ENCODE measurements around the gene TRPV4. TPM values are rescaled to one million over a fixed set of nuclear protein-coding genes. Genes with fewer than 3 reads are reported as not detected.

Gene TRPV4
- total RNA-seq, 1 donor from 2014 or later, result 4.2 TPM

DNA sequence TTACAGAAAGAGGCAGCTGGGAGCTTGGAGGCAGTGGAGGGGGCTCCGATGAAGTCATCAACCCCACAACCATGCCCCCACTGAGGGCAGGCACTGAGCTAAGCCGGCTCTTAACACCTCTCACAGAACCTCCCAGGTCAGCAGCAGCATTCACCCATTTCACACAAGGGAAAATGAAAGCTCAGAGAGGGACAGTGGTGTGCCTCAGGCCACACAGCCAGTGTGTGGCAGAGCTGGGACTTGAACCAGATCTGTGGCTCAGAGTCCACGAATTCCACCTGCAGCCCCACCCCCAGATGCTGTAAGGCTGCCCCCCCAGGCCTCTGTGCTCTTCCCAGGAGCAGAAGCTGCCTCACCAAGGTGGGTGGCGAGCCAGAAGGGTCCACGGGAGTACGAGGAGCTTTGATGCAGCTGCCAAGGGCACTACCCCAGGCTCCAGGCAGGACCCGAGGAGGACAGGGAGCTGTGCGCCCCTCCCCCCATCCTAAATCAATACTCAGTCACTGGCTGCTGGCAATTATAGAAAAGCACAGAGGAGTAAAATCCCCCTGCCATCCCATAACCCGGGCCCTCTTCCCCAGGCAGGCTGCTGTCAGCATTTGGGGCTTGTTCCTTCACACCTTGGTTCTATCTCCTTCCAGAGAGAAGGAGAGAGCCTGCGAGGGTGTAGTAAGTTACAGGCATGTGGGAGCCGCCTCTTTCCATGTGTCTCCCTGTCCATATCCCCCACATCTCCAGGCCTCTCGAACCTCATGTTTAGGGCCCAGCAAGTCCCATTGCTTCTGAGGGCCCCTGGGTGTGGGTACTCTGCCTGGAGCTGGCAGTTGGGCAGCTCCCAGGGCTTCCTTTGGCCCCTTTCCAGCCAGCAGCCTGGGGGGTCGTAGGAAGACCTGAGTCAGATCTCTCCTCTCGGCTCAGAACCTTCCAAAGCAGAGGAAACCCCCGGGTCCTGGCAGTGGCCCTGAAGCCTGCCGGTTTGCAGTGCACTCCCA, 72.0 kb downstream of the TRPV4 start:
- DNase-seq, result no peak

DNA sequence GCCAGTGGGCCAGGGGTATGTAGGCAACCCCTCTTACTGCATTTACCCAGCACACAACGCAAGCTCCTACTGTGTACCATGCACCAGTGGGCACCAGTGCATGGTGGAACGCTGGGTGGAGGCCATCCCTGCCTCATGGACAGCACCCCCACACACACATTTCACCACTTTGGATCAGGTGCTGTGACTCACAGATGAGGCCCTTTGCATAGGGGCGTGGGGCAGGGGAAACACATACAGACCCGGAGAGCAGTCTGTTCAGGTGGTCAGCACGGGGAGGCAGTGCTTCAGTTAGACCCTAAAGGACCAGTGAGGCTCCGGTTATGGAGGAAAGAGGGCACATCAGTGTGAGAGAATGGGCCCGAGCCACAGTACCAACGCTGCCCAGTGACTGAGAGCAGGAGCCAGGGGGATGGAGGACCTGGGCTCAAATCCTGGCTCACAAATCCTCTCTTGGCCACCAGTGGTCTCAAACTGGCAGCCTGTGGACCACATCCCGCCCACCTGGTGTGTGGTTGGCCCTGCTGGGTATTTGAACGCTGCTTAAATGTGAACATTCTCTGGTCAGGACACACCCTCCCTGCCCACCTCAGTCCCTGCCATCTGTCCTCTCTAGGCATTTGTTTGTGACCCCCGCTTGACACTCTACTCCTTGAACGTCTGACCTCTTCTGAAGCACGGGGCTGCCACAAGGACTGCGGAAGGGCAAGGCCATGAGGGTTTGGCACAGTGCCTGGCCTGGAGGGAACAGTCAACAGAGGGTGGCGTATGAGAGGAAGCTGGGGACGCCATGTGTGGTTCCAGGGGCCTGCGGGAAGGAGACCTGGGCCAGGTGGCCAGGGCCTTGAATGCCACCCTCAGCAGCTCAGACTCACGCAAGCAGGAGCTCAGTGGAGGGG, 72.9 kb downstream of the TRPV4 start:
- DNase-seq, result no peak

DNA sequence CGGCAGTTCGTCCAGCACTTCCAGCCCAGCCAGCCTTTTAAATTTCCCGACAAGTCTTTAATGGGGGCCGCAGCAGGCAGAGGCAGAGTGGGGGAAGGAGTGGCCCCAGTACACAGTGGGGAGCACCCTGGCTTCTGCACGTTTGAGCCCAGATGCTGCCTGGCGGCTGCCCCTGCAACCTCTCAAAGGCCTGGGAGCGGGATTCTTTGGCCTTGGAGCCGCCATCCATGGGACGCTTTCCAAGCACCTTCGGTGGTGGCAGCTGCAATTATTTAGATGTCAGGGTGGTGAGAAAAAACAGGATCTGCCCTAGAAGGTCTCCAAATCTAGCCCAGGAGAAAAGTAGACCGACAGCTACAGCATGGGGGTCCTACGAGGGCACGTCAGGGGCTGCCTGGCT, 73.6 kb downstream of the TRPV4 start:
- DNase-seq, result no peak

DNA sequence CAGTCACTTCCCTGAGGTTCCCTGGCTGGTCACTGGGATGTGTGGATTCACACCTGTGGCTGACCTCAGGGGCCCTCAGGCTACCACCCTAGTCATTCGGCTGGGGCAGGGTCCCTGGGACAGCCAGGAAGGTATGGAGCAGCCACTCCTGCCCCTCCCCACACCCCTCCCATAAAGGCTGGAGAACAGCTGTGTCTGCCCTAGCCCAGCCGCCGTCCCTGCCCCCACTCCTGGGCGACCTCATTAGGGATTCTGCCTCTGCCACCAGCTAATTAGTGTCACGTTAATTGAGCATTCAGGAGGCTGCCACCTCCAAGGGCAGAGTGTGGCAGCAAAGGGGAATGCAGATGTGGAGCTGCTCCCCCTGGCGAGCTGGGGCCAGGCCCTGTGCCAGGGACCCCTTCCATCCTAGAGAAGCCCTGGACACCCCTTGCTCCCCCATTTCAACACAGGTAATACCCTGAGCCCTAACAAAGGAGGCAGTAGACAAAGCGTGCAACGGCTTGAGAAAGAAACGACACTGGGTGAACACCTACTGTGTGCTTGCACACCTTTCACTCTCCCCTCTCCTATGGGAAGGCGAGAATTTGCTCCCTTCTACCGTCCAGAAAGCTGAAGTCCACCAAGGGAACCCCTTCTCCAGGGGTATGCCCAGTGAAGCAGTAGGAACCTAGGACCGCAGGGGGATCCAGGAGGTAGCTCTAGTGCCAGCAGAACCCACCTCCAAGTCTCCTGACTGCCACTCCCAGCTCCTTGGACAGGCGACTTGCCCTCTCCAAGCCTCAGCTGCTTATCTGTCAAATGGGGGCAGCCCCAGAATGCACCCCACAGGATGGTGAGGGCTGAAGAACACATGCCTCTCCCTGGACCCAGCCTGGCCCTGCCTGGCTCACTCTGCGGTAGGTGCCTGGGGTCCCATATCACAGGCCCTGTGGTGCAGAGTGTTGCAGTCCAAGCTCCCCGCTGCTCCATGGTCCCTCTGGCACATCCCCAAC, 74.5 kb downstream of the TRPV4 start:
- no peak for DNase-seq

DNA sequence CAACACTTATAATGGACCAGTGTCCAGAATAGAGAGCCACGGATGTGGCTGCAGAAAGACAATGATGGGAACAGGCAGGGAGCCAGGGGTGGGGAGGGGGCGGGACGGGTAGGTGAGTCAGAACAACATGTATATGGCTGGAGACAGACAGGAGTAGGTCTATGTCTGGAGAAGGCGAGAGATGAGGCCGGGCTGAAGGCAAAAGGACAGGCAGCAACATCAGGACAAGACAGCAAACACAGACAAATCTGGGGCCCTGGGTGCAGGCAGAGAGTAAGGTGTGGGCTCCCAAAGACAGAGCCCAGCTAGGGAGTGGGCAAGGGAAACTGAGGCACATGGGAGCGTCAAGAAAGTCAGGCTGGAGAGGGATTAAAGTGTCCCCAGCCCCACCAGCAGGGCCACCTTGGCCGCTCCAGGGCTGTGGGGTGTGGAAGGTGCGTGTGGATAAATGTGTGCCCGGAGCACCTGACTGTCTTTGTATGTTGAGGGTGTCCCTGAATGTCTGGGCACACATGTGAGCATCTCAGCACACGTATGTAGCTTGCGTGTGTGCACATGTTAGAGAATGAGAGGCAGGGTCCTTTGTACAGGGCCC, 75.4 kb downstream of the TRPV4 start:
- no peak for DNase-seq

DNA sequence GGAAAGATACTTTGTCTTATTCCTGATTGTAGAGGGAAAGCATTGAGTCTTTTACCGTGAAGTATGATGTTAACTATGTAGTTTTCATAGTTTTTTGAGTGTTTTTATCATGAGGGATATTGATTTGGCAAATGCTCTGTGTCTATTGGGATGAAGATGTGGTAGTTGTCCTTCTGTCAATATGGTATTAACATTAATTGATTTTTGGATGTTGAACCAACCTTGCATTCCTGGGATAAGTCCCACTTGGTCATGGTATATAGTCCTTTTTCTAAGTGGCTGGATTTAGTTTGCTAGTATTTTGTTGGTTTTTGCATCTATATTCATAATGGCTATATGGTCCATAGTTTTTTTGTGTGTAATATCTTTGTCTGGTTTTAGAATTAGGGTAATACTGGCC, 76.7 kb downstream of the TRPV4 start:
- DNase-seq, result no peak

DNA sequence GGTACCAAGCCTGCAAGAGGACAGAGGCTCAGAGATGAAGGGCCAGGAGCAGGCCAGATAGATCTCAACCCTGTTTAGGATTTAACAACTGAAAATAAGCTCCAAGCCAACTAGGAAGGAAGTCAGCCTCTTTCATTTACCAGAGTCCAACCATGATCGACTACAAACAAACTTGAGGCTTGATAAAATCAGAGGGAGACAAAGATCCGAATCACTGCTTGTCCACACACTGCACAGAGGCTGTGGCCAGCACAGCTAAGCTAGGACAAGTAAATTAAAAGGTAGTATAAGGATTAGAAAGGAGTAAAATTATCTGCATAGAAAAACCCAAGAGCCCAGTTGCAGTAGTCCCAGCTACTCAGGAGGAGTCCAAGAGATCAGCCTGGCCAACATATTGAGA, 79.2 kb downstream of the TRPV4 start:
- DNase-seq, result no peak

DNA sequence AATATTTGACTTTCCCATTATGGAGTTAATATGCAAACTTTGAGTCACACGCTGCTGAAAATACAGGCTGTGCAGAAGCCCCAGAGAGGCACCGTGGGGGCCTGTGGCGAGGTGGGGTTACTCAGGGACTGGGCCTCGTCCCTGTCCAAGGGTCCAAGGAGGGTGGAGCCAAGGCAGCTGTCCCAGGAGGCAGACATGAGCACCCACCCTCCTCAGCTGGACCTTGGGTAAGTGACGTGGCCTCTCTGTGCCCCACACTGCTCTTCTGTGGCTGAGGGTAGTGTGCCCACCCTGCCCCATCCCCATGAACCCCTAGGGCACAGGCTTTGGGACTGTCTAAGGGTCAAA, 80.2 kb downstream of the TRPV4 start:
- DNase-seq, result no peak

DNA sequence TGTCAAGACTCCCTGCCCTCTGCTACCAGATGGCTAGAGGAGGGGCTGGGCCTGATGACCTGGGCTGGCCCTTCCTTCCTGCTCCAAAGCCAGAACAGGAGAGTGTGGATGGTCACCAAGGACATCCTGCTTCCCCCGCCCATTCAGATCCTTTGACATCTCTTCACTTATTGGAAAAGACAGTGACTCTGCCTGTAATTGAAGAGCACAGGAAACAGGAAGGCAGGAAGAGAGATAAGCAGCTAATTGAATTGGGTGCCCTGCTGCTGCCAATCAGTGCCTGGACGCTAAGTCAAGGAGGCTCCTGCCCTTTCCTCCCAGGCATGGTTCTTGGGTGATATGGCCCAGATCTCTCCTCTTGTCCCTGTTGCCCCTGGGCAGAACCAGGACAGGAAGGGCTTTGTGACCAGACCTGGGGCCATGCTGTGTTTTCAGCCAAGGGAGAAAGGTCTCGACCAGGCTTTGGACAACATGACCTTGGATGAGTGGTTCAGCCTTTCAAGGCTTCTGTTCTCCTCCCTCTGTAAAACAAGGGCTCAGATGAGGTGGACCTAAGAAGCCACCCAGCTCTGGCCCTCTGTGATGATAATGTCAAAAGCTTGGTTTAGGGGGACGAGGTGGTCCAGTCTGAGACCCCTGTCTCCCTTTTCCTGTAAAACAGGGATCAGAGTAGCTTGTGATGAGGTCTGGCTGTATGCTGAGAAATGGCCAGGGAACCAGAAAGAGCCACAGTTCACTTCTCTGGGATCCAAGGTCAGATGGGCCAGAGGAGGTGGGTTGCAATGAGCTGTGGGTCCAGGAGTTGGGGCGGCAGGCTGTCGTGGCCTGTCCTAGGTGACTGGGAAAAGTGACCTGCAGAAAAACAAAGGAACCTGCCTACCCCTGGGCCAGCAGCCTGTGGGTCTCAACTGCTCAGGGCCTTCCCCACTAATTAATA, 80.8 kb downstream of the TRPV4 start:
- DNase-seq, result no peak

DNA sequence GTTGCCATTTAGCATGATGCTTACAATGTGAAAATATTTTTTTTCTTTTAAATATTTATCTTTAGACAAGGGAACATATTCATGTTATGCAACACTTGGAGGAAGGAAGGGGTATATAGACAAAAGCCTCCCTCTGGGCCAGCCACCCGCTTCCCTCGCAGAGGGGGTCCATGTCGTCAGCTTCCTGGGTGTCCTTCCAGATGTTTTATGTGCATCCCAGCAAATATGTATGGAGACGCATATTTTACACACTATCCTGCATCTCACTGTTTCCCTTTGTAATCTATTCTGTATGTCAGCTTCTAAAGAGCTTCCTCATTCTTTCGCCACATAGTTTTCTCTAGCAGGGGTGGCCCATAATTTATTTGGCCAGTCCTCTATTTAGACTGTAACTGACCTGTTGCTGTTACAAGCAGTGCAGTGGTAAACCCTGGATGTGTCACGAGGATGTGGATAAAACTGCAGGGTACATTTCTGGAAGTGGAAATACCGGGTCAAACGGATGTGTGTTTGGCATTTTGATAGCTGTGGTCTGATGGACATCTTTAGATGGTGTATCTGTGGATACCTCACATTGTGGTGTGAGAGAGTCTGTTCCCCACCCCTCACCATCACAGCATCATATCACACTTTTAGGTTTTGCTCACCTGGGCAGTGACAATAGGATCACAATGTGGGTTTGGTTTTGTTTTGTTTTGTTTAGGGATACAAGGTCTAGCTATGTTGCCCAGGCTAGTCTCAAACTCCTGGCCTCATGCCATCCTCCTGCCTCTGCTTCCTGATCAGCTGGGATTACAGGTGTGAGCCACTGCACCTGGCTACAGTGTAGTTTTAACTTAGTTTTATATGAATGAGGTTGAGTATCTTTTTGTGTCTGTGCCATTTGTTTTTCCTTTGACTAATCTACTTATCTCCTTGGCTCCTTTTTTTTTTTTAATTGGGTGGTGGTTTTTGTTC, 87.9 kb downstream of the TRPV4 start:
- DNase-seq, result no peak

DNA sequence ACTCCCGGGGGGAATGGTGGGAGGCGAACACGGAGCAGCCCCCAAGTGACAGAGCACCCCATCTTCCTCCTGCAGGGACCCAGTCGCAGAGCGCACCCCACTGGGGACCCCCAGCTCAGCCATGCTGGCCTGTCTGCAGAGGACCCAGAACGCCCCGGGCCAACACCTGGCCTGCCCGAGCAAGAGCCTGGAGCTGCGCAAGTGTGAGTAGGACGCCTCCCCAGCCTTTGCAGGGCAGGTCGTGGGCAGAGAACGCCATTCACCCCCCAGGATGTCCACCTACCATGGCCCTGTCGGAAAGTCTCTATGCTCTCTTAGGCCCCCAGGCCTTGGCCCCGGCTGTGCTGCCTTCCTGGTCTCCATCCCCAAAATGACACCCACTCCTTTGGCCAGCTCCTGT, 89.2 kb downstream of the TRPV4 start:
- no peak for DNase-seq

DNA sequence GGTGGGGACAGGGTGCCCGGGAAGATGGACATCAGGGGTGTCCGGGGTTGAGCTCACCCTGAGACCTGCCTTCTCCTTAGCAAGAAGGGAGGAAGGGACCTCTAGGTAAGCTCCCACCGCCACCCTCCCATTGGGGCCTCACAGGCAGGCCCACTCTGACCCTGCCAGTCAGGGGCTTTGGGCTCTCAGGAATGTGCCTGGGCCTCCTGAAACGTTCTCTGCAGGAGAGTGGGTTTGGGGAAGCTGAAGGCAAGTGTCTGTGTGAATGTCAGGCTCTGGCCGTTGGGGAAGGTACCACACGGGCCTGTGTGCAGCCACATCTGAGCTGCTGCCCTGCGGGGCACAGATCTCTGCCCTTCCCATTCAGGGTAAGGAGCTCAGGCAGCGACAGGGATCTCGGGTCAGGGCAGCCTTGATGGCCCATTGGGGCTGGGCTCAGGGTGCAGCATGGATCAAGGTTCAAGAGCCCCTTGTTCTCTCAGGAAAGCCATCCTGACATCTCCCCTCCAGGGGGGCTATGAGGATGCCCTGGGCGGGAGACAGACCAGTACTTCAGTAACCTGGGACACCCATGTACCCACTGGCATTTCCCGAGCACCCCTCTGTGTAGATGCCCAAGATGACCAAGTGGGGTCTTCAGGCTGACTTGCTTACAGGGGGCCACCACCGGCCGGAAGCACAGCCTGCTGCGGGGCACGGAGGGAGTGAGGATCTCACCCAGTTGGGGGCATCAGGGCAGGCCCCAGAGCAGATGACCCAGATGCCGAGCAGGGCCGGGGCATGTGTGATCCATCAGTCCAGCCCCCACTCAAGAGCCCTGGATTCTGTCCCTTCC, 89.9 kb downstream of the TRPV4 start:
- DNase-seq, result no peak

DNA sequence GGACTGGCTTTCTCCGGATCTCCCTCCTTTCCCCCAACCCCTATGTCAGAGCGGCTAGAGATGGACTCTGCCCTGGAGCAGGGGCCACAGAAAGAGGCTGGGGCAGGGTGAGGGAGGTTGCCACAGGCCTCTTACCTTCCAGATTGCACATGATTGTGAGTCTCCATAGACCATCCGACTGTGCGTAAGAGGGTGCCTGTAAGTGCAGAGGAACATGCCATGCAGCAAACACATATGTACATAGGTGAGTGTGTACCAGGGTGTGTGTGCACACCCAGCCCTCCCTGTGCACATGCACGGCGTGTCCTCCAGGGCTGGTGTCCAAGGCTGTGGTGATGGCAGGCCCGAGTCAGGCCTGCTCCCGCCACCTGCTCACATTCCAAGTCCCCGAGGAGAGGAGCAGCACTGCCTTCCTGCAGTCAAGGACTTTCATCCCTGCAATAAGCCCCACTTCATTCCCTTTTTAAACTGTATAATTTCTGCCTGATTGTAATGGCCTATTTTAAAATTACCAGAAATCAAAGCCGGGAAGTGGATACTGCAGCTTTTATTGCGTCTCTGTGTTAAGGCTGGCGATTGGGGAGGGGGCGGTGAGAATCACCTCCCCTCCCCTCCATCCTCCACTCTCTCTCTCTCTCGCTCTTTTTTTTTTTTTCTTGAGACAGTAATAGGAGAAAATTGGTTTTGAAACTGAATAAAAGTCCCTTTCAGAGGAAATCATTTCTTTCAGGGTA, 91.1 kb downstream of the TRPV4 start:
- no peak for DNase-seq

DNA sequence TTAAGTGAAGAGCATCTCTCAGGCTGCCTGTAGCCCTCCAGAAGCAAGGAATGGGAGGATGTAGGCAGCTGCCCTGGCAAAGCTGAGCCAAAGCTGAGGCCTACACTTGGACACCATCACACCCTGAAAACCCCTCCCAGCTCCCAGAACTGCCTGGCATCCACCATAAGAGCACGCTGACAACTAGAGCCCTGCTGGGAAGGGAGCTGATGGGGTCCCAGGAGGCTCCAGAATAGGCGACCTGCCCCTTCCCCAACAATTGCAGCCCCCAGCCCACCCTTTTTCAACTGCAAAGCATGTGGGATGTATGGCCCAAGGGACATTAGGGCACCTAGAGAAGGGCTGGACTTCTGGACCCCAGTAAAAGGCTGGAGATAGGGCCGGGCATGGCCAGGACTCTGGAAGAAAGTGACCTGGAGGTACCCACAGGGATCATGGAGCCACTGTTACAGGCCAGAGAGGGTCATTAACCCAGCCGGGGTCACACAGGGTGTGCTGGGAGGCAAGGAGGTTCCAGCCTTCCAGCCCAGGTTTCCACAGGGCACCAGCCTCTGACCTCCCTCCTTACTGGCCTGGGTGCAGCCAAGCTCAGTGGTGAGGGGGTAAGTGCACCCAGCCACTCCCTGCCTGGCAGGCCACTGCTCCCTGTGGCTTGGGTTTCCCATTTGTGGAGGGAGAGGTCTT, 91.8 kb downstream of the TRPV4 start:
- no peak for DNase-seq

DNA sequence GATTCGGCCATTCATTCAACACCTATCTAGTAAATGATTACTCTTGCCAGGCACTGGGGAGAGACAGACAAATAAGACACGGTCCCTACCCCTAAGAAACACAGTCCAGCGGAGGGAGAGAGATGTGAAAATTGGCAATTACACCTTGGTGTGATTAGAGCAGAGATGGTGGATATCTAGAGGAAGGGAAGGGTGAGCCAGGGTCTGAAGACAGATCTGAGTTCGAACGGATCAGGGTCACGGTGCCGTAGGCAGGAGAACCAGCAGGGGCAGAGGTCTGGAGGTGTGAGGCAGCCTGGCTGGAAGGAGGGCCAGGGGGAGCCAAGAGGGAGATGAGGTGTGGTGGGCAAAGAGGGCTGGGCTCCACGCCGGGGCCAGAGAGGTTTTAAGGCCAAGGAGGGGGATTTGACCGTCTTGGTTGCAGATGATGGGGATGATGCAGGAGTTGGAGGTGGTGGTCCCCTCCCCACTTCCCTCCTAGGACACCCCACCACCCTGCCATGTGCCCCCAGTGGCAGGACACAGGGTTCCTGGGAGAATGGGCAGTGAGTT, 92.4 kb downstream of the TRPV4 start:
- no peak for DNase-seq
